Pancreas (tissue), 10 donors: ENCODE data around the gene SLC66A3. TPM values are rescaled to one million over a fixed set of nuclear protein-coding genes. Genes with fewer than 3 reads are reported as not detected.

Experiments used
- ATAC-seq, 4 donors: fragments of 200-7000 bp; cut with Tn5 transposase; one replicate each; pipeline versions ENCODE4 v1.8.0 to v1.9.1; 2020; ENCODE audit warnings: mild to moderate bottlenecking in 4 of 4, moderate library complexity in 4 of 4
- DNase-seq, 6 donors: peaks; one replicate each; pipeline ENCODE4 v3.0.0-alpha.2; 2020
- FAIRE-seq: peaks from 2 replicates; lab custom pipeline; 2012; peaks lifted over from hg19 to GRCh38; lab: Jason Lieb, UNC
- H3K27ac ChIP-seq, 4 donors: fragments of 200-600 bp; sonication (generic); 1 replicate in 3 of 4; 2 replicates in 1 of 4; pipeline versions ENCODE4 v1.5.0 to v1.8.0; 2020
- H3K27me3 ChIP-seq, 4 donors: fragments of 200-600 bp; one replicate each; pipeline ENCODE4 v1.8.0; 2021
- H3K36me3 ChIP-seq, 3 donors: fragments of 200-600 bp; sonication (generic) in 1 of 3; one replicate each; pipeline versions ENCODE4 v1.5.0 to v1.8.0; 2020 to 2021
- H3K4me1 ChIP-seq, 3 donors: fragments of 200-600 bp; one replicate each; pipeline ENCODE4 v1.8.0; 2021
- H3K4me3 ChIP-seq, 4 donors: fragments of 200-600 bp; sonication (generic) in 2 of 4; one replicate each; pipeline versions ENCODE4 v1.5.0 to v1.8.0; 2020 to 2021
- H3K9me3 ChIP-seq, 4 donors: fragments of 200-600 bp; one replicate each; pipeline ENCODE4 v1.8.0; 2021
- WGBS, 2 donors: extraction: QIAGEN DNeasy Blood & Tissue Kit; methylation state at CpG; one replicate each; pipeline ENCODE4 v1.1.7; 2013; 5-methylcytosine and 5-hydroxymethylcytosine counted together
- intact Hi-C, 3 donors: fragments of 100-400 bp; cut with DNase I; formaldehyde crosslinking; loops; one replicate each; pipeline versions ENCODE4 v1.11.1 to v1.14.2; 2022
- polyA plus RNA-seq, 2 donors: library from polyadenylated mRNA; stranded (reverse); fragments of 200-250 nt; gene quantifications; one replicate each; pipeline ENCODE4 v1.2.3, GENCODE V29; 2013
- total RNA-seq, 6 donors: library from RNA; stranded (reverse); fragmentation: NEBNext Ultra II Directional in 4 of 6; extraction: Animal tissue kit (Norgen Biotek cat#: 25700) in 4 of 6; gene quantifications; one replicate each; pipeline versions ENCODE4 v1.2.1 to v1.2.4, GENCODE V29; 2021 to 2023
- TF ChIP-seq, protein P1 (sequence below), 4 donors: fragments of 200-600 bp; sonication (generic) in 3 of 4; IDR thresholded peaks; one replicate each; pipeline versions ENCODE4 v1.5.0 to v1.8.0; 2021; ENCODE audit warnings: antibody characterized with exemption in 4 of 4
- donor health status: healthy with polysubstance abuse.
- donor health status: DM: no; HTN: no; CAD: no; lungs with moderate emphysema.
- donor health status: DM: no; HTN: no; CAD: no.
- donor health status: control.
- donor health status: control.
- donor health status: Bipolar disorder and iron deficiency.
- donor health status: DM: yes; HTN: yes; CAD: no.
- donor health status: DM: no; HTN: no; CAD: no.
- donor health status: DM: no; HTN: no; CAD: no.
- donor health status: DM: yes; HTN: yes; CAD: no.

Gene SLC66A3
- total and polyA plus RNA-seq, 8 donors, result 11.1 to 26.5 (median 18.3) TPM

GRCh38 chr2:11129598-11130449 is 25.4 kb upstream of the SLC66A3 start:
- DNase-seq (peak; percentile 82 to 95 (median 90)), ATAC-seq (peak; percentile 78 to 89 (median 86)), FAIRE-seq (no peak)
- TF ChIP-seq, protein P1, sequence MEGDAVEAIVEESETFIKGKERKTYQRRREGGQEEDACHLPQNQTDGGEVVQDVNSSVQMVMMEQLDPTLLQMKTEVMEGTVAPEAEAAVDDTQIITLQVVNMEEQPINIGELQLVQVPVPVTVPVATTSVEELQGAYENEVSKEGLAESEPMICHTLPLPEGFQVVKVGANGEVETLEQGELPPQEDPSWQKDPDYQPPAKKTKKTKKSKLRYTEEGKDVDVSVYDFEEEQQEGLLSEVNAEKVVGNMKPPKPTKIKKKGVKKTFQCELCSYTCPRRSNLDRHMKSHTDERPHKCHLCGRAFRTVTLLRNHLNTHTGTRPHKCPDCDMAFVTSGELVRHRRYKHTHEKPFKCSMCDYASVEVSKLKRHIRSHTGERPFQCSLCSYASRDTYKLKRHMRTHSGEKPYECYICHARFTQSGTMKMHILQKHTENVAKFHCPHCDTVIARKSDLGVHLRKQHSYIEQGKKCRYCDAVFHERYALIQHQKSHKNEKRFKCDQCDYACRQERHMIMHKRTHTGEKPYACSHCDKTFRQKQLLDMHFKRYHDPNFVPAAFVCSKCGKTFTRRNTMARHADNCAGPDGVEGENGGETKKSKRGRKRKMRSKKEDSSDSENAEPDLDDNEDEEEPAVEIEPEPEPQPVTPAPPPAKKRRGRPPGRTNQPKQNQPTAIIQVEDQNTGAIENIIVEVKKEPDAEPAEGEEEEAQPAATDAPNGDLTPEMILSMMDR (IDR thresholded peaks at IDR 0.05), result peak in 3 of 4 donors; percentile 12 to 40 (median 30)
- no peaks in the 10 kb centered on the region for H3K36me3 ChIP-seq
- H3K4me1 ChIP-seq, result peaks cover 5 to 7% (median 6%) of the 10 kb centered on the region in 3 donors
- intact Hi-C loops, result loop anchor here in 2 of 3 donors (10.0 kb wide), 4 partner anchors 95 to 295 kb away; partner anchors contain the start of gene KCNF1 (in 1 of the 2)
- peak overlapping the region; percentile 11 to 68 (median 42) for H3K27ac ChIP-seq
- H3K27me3 ChIP-seq, result no peaks in the 10 kb centered on the region
- WGBS, 2 donors, result 5% methylated on average over 46 of the region's 46 CpGs
- no peaks in the 10 kb centered on the region for H3K9me3 ChIP-seq
- H3K4me3 ChIP-seq, result peak overlapping the region; percentile 18 to 44 (median 32)

GRCh38 chr2:11131166-11131920 is 23.9 kb upstream of the SLC66A3 start:
- H3K4me3 ChIP-seq, result no peak overlapping the region
- DNase-seq (no peak), ATAC-seq (no peak), FAIRE-seq (no peak)
- H3K36me3 ChIP-seq, result no peaks in the 10 kb centered on the region
- intact Hi-C loops, result loop anchor here in 1 of 3 donors (10.0 kb wide), 2 partner anchors 93 to 283 kb away; no protein-coding TSS in a partner anchor
- no peak overlapping the region for H3K27ac ChIP-seq
- peaks cover 5 to 7% (median 6%) of the 10 kb centered on the region in 3 donors for H3K4me1 ChIP-seq
- no peaks in the 10 kb centered on the region for H3K9me3 ChIP-seq
- 79 to 89% methylated on average over 20 of the region's 20 CpGs for WGBS, 2 donors
- TF ChIP-seq, protein P1 (IDR thresholded peaks at IDR 0.05), result no peak
- H3K27me3 ChIP-seq, result no peaks in the 10 kb centered on the region

DNA sequence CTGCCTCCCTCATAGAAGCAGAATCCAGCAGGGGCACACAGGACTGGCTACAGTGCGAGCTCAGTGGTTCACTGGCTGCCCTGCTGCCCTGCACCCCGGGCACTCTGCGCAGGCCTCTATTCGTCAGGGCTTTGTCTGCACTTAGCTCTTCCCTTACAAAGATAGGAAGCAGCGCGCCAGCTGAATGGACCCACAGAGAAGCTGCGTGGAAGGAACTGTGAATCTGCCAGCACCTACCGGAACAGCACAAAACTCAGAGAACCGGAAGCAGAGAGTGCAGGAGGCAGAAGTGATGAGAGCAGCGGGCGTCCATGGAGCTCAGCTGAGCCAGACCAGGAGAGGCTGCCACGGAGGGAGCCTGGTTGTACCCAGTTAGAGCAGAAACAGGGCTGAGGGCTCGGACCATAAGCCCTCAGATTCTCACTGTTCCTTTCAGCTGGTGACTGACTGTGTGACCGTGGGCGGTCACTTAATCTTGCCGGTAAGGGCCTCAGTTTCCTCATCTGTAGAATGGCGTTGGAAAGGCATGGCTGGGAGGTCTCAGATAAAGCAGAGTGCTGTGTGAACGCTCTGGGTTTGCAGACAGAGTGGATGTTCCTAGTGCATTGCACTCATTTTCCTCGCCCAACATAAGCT is 23.1 kb upstream of the SLC66A3 start:
- H3K9me3 ChIP-seq, result no peaks in the 10 kb centered on the region
- TF ChIP-seq, protein P1 (IDR thresholded peaks at IDR 0.05), result no peak
- intact Hi-C loops, result loop anchor here in 1 of 3 donors (10.0 kb wide), 2 partner anchors 93 to 283 kb away; no protein-coding TSS in a partner anchor
- no peak for FAIRE-seq
- H3K36me3 ChIP-seq, result no peaks in the 10 kb centered on the region
- peak overlapping the region in 3 of 4 donors; percentile 11 to 54 (median 46) for H3K4me3 ChIP-seq
- H3K4me1 ChIP-seq, result peaks cover 5 to 7% (median 6%) of the 10 kb centered on the region in 3 donors
- 60 to 63% methylated on average over 19 of the region's 19 CpGs for WGBS, 2 donors
- no peak for DNase-seq
- H3K27me3 ChIP-seq, result no peaks in the 10 kb centered on the region
- peak overlapping the region in 1 of 4 donors; percentile 52 for H3K27ac ChIP-seq
- no peak for ATAC-seq

- Histone ChIP-seq H3K27ac (no peak overlapping the region), H3K9me3 (no peaks in the 10 kb centered on the region), H3K27me3 (no peaks in the 10 kb centered on the region), H3K36me3 (no peaks in the 10 kb centered on the region), H3K4me1 (peaks cover 5 to 7% (median 6%) of the 10 kb centered on the region in 3 donors), H3K4me3 (peak overlapping the region; percentile 11 to 54 (median 28))
- intact Hi-C loops, result loop anchor here in 1 of 3 donors (10.0 kb wide), 2 partner anchors 91 to 281 kb away; no protein-coding TSS in a partner anchor
- TF ChIP-seq, protein P1 (IDR thresholded peaks at IDR 0.05), result no peak
- 17 to 19% methylated on average over 25 of the region's 25 CpGs for WGBS, 2 donors
- FAIRE-seq (no peak), DNase-seq (peak in 3 of 6 donors; percentile 50 to 82 (median 65)), ATAC-seq (peak in 2 of 4 donors; percentile 5 to 13)
These were observed 21.9 kb upstream of the SLC66A3 start for GRCh38 chr2:11133238-11133935.
